ENCODE data around the gene ZNF407.

The ZNF407 gene

GRCh38 chr18:74652392-74652988 lies 54.8 kb downstream of the ZNF407 start:
- DNase-seq, result peak in 2 of 42 donors; percentile 11 to 35
- intact Hi-C loops (cut with DNase I), result loop anchor here (10.0 kb wide), 1 partner anchor 822 kb away; no protein-coding TSS in a partner anchor

- intact Hi-C loops (cut with DNase I), result loop anchor here (10.0 kb wide), 1 partner anchor 820 kb away; no protein-coding TSS in a partner anchor
- no peak for DNase-seq
These were observed 57.0 kb downstream of the ZNF407 start for GRCh38 chr18:74654638-74655037.

GRCh38 chr18:74661008-74661407 lies 63.3 kb downstream of the ZNF407 start:
- DNase-seq, result no peak
- intact Hi-C loops (cut with DNase I), result no loop called here

GRCh38 chr18:74661691-74662090 lies 64.0 kb downstream of the ZNF407 start:
- intact Hi-C loops (cut with DNase I), result no loop called here
- no peak for DNase-seq

GRCh38 chr18:74662622-74663021 lies 65.0 kb downstream of the ZNF407 start:
- DNase-seq, result no peak
- intact Hi-C loops (cut with DNase I), result no loop called here

- intact Hi-C loops (cut with DNase I), result no loop called here
- DNase-seq, result no peak
These were observed 67.7 kb downstream of the ZNF407 start for GRCh38 chr18:74665346-74665745.

- intact Hi-C loops (cut with DNase I), result no loop called here
- no peak for DNase-seq
These were observed 68.2 kb downstream of the ZNF407 start for GRCh38 chr18:74665905-74666304.

- intact Hi-C loops (cut with DNase I), result no loop called here
- no peak for DNase-seq
These were observed 71.6 kb downstream of the ZNF407 start for GRCh38 chr18:74669136-74669798.

GRCh38 chr18:74672371-74672770 lies 74.7 kb downstream of the ZNF407 start:
- intact Hi-C loops (cut with DNase I), result no loop called here
- no peak for DNase-seq

GRCh38 chr18:74674487-74674886 lies 76.8 kb downstream of the ZNF407 start:
- intact Hi-C loops (cut with DNase I), result no loop called here
- DNase-seq, result no peak

GRCh38 chr18:74679006-74679678 lies 81.5 kb downstream of the ZNF407 start:
- DNase-seq, result no peak
- intact Hi-C loops (cut with DNase I), result no loop called here

- no peak for DNase-seq
- intact Hi-C loops (cut with DNase I), result no loop called here
These were observed 82.0 kb downstream of the ZNF407 start for GRCh38 chr18:74679679-74680076.

- intact Hi-C loops (cut with DNase I), result no loop called here
- DNase-seq, result no peak
These were observed 84.7 kb downstream of the ZNF407 start for GRCh38 chr18:74682141-74682990.

GRCh38 chr18:74682991-74683297 lies 85.3 kb downstream of the ZNF407 start:
- DNase-seq, result no peak

GRCh38 chr18:74683573-74683972 lies 85.9 kb downstream of the ZNF407 start:
- DNase-seq, result no peak
- intact Hi-C loops (cut with DNase I), result no loop called here

More at GRCh38 chr18:74682991-74683297, 85.3 kb downstream of the ZNF407 start:
- intact Hi-C loops (cut with DNase I), result no loop called here

- DNase-seq, result no peak
- intact Hi-C loops (cut with DNase I), result no loop called here
These were observed 91.6 kb downstream of the ZNF407 start for GRCh38 chr18:74689251-74689650.

GRCh38 chr18:74692367-74693013 lies 94.8 kb downstream of the ZNF407 start:
- DNase-seq, result no peak
- intact Hi-C loops (cut with DNase I), result no loop called here

GRCh38 chr18:74694436-74694835 lies 96.8 kb downstream of the ZNF407 start:
- no peak for DNase-seq
- intact Hi-C loops (cut with DNase I), result no loop called here

GRCh38 chr18:74695170-74695569 lies 97.5 kb downstream of the ZNF407 start:
- intact Hi-C loops (cut with DNase I), result no loop called here
- no peak for DNase-seq

Data from head of caudate nucleus (tissue), 42 donors.